ENCODE results near the gene POC1A.

DNA sequence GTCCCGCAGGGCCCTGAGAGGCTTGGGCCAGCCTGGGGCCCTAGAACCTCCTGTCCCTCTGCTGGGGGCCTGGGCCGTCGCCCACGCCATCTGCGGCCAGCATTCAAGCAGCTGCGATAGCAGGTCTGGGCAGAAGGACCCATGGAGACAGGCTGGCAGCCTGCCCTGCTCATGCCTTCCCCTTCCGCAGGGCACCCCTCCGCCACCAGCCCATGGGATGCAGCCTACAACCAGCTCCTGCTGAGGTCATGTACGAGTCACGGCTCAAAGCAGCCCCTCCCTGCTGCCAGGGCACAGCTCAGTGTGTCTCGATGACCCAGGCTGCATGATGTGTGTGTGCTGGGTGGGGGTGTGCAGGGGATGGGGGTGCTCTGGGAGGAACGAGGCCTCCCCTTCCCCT, 125.7 kb downstream of the POC1A start:
- TF ChIP-seq CTCF (IDR thresholded peaks at IDR 0.05): no peak
- TF ChIP-seq EZH2 (IDR thresholded peaks at IDR 0.05; ENCODE audit: borderline replicate concordance, insufficient read depth, low read depth, low read length, poor library complexity, severe bottlenecking): no peak
